Mucosa of stomach (tissue), 1 donor: ENCODE results near the gene STARD8.
A peak's percentile ranks its signal among the peaks of the same experiment; 100 is the strongest.
"Not testable (repeated sequence)": the region's sequence is repeated elsewhere in the genome, so short reads cannot be mapped to it uniquely, and the experiment has no call there.

Experiments
- H3K27me3 ChIP-seq: one replicate; pipeline ENCODE4 v1.7.0; 2013; ENCODE audit warnings: mild to moderate bottlenecking, low read length; ENCODE audit not compliant: control insufficient read depth, insufficient read depth
- H3K36me3 ChIP-seq: one replicate; pipeline ENCODE4 v1.7.0; 2013; ENCODE audit warnings: low read length; ENCODE audit not compliant: control insufficient read depth, insufficient read depth
- H3K4me1 ChIP-seq: one replicate; pipeline ENCODE4 v1.7.0; 2013; ENCODE audit warnings: mild to moderate bottlenecking, low read length; ENCODE audit not compliant: control insufficient read depth, insufficient read depth
- H3K4me3 ChIP-seq: one replicate; pipeline ENCODE4 v1.7.0; 2013; ENCODE audit warnings: low read length
- H3K9ac ChIP-seq: one replicate; pipeline ENCODE4 v1.7.0; 2013; ENCODE audit warnings: mild to moderate bottlenecking, low read length, moderate library complexity
- H3K9me3 ChIP-seq: one replicate; pipeline ENCODE4 v1.7.0; 2013; ENCODE audit warnings: mild to moderate bottlenecking, low read length, moderate library complexity; ENCODE audit not compliant: control insufficient read depth
- donor health status: Pancreatic carcinoma.

STARD8 gene

DNA sequence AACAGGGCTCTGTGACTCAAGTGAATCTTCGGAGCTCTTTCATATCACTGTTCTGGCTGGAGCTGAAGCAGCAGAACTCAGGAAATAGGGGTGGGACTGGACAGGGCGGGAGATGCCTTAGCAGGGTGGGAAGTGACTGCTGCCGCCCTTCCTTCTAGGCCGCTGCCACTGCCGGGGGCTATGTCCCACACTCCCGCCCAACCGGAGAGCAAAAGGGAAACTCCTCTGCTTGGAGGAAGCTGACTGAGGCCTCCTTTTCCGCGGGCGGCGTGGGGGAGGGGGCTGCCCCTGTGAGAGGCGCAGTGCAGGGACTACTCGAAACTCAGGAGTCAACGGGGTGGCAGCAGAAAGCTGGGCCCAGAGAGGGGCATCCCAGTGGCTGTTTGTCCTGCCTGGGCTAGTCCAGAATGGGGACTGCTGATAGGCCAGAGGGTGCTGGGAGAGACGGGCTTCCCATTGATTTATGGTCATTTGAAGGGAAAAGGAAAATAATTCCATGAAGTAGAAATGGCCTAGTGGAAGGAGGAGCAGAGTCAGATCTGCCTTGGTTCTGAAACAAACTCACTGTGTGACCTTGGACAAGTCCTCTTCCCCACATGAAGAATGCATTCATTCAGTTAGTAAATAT lies 36.9 kb downstream of the STARD8 start:
- Histone ChIP-seq H3K9me3 (no peaks in the 10 kb centered on the region), H3K4me3 (no peak overlapping the region), H3K4me1 (no peaks in the 10 kb centered on the region), H3K27me3 (peaks cover 8% of the 10 kb centered on the region), H3K9ac (no peak overlapping the region), H3K36me3 (no peaks in the 10 kb centered on the region)

DNA sequence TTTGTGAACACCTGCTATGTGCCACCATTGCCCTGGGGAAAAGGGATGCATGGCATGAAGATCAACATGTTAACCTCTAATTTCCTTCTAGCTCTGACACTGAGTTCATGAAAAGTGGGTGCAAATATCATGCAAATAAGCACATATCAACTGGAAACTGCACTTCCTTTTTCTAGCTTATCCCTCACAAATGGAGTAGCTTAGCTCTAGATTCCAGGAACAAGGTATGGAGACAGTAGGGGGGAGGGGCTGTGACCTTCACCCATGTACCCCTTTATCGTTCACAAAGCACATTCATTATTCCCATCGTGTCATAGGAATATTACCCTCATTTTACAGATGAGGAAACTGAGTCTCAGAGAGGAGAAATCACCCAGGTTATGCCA lies 37.4 kb downstream of the STARD8 start:
- Histone ChIP-seq H3K4me1 (no peaks in the 10 kb centered on the region), H3K36me3 (no peaks in the 10 kb centered on the region), H3K4me3 (no peak overlapping the region), H3K9ac (no peak overlapping the region), H3K9me3 (no peaks in the 10 kb centered on the region), H3K27me3 (peaks cover 8% of the 10 kb centered on the region)

DNA sequence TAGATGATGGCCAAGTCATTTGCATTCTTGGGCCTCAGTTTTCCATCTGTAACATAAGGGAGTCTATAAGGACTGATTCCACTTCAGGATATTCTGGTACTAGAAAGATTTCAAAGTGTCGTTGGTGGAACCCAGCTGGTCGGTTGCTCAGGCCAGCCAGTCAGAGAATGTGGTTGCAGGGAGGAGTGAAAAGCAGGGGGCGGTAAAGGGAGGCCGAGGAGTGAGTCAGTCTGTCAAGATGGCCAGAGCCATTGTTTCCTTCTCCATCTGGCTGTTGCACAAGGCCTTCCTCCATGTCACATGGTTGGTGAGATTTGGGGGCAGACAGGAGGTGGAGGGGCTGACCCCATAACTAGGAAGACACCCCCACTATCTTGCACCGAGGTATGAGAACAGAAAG lies 38.2 kb downstream of the STARD8 start:
- Histone ChIP-seq H3K9me3 (no peaks in the 10 kb centered on the region), H3K27me3 (peaks cover 8% of the 10 kb centered on the region), H3K4me3 (no peak overlapping the region), H3K9ac (no peak overlapping the region), H3K36me3 (no peaks in the 10 kb centered on the region), H3K4me1 (no peaks in the 10 kb centered on the region)

DNA sequence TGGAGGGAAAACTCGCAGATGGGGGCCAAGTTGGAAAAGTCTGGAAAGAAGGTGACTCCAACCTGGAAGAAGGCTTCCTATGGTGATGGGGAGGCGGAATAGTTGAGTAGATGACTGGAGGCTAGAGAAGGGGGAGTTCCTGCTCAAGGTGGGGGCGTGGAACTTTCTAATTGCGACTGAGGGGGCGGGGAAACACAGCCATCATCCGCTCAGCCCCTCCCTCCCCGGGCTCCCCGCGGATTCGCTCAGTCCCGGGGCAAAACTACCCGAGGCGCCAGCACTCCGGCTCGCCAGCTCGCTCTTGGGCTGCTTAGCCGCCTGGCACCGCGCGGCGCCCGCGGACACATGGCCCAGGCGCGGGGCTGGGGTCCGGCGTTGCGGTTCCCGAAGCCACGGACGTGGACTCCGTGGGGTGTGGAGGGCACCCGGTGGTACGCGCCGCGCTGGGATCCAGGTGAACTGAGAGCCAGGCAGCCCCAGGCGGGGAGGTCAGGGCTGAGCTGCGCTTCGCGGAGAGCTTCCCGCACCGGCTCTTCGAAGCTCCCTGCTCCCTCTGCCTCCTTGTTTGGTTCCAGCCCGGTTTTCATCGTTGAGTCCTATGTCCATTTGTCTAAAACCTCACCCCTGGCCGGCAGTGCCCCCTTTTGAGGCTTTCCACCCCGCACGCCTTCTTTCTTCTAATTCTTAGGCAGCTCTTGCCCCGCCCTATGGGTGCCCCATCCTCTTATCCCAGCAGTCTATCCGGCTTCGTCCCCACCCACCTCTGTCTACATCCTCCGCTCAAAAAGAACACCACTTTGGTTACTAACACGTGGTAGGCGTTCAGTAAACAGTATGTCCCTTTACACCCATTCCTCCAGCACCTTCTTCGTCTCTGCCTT lies 38.9 kb downstream of the STARD8 start:
- Histone ChIP-seq H3K27me3 (peaks cover 8% of the 10 kb centered on the region), H3K4me1 (no peaks in the 10 kb centered on the region), H3K9me3 (no peaks in the 10 kb centered on the region), H3K36me3 (no peaks in the 10 kb centered on the region), H3K4me3 (no peak overlapping the region), H3K9ac (no peak overlapping the region)

DNA sequence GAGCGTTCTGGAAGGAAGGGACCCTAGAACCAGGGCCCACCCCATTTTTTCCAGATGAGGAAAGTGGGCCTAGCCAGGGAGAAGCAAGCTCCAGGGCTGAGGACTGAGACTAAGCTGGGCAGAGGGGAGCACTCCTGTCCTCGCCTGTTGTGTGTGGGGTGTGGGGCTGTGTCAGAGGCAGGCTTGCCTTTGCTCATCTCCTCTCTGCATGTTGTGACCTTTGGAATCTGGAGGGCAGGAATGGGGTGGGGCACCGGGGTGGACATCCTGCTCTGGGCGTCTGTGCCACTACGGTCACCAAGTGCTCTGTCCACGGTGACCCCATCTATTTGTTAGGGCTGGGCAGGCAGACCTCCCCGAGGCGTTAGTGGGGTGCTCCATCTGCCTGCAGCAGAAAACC lies 41.5 kb downstream of the STARD8 start:
- H3K36me3 ChIP-seq, H3K9ac ChIP-seq, H3K4me1 ChIP-seq, H3K9me3 ChIP-seq, H3K27me3 ChIP-seq, H3K4me3 ChIP-seq: not testable (repeated sequence)

DNA sequence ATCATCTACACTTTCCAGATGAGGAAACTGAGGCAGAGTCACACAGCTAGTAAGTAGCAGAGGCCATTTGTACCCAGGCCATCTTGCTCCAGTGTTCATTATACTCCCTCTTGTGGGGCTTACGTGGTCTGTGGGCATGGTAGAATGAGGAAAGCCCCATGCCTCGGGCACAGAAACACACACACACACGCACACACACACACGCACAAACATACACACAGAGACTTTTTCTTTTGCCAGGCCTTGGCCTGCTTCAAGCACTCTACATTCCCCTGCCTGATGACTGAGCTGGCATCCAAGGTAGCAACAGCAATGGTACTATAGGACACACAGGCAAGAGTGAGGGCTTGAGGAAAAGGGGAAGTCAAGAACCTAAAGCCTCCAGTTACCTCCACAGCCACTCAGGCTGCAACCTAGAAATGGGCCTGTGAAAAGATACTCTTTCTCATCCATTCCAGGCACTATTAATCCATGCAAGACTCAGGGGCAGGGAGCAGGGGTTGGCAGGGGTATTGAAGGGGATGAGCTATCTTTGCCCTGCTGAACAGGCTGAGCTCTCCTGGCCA lies 43.6 kb downstream of the STARD8 start:
- Histone ChIP-seq H3K36me3 (no peaks in the 10 kb centered on the region), H3K9me3 (no peaks in the 10 kb centered on the region), H3K4me1 (peaks cover 13% of the 10 kb centered on the region), H3K4me3 (no peak overlapping the region), H3K27me3 (peaks cover 5% of the 10 kb centered on the region), H3K9ac (no peak overlapping the region)

DNA sequence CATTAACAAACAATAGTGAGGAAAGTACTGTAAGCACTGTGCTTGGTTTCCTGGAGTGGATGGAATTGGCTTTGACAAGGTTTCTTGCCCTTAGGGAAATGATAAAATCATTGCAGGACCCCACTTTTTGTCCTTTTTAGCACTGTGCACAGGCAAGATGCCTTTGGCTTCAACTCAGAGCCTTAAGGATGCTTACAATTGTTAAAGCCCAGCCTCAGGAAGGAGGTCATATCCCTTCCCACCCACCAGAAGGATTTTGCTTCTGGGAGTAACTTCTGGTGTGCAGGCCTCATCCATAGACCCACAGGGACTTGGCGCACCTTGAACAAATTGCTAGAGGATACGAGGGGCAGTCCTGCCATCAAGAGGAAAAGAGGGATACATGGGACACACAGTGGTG lies 44.5 kb downstream of the STARD8 start:
- Histone ChIP-seq H3K27me3 (no peaks in the 10 kb centered on the region), H3K9ac (no peak overlapping the region), H3K36me3 (no peaks in the 10 kb centered on the region), H3K4me3 (no peak overlapping the region), H3K9me3 (no peaks in the 10 kb centered on the region), H3K4me1 (peaks cover 13% of the 10 kb centered on the region)

DNA sequence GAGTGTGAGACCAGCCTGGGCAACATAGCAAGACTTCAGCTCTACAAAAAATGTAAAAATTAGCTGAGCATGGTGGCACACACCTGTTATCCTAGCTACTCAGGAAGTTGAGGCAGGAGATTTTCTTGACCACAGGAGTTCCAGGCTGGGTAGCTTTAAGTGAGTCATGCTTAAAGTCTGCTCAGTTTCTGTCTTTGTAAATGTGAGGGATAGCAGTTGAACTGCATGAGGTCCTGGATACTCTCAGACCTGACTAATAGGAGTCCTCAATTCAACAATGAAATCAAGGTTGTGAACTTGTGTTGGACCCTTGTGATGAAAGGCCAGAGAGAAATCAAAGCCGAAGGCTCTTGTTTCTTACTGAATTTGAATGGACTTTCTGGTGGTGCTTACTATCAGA lies 45.2 kb downstream of the STARD8 start:
- H3K9me3 ChIP-seq = no peaks in the 10 kb centered on the region
- no peak overlapping the region for H3K4me3 ChIP-seq
- peaks cover 13% of the 10 kb centered on the region for H3K4me1 ChIP-seq
- no peaks in the 10 kb centered on the region for H3K36me3 ChIP-seq
- H3K27me3 ChIP-seq = no peaks in the 10 kb centered on the region
- no peak overlapping the region for H3K9ac ChIP-seq

DNA sequence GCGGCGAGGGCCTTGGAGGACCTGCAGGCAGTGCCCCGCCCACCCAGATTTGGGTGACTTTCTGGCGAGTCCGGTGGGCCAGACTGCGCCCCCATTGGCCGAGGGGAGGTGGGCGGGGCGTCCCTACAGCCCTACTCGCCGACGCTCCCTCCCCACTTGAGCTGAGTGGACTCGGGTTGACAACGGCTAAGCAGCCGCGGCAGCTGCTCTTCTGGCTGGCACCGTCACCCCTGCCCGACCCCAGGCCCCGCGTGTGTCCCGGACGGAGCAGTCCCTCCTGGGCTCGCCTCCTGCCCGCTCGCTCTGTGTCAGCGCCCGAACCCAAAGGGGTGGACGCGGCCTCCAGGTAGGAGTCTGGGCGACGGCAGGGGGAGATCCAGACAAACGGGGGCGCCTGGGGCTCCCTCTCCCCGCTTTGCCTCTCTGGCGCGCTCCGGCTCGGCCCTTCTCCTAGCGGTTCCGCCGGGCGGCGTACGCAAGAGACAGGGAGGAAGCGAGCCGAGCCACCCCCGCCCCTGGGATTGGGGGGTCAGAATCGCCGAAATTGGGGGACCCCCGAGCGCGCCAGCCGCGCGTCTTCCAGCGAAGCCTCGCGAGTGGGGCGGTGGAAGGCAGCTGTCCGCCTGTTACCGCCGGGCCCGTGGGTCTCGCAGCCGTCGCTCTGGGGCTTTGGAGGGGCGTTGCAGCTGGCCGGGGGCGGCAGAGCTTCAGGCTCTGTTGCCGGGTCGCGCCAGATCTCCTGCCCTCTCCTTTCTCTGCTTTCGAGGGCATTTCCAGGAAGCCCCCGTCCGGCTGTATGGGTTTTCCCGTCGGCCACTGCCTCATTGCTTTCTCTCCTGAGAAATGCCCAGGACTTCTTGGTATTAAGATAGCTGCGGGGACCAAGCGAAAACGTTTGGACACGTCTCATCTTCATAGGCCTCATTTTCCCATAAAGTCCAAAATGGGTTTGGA lies 46.3 kb downstream of the STARD8 start:
- no peaks in the 10 kb centered on the region for H3K27me3 ChIP-seq
- H3K9ac ChIP-seq = peak overlapping the region; percentile 47
- H3K4me1 ChIP-seq = peaks cover 13% of the 10 kb centered on the region

DNA sequence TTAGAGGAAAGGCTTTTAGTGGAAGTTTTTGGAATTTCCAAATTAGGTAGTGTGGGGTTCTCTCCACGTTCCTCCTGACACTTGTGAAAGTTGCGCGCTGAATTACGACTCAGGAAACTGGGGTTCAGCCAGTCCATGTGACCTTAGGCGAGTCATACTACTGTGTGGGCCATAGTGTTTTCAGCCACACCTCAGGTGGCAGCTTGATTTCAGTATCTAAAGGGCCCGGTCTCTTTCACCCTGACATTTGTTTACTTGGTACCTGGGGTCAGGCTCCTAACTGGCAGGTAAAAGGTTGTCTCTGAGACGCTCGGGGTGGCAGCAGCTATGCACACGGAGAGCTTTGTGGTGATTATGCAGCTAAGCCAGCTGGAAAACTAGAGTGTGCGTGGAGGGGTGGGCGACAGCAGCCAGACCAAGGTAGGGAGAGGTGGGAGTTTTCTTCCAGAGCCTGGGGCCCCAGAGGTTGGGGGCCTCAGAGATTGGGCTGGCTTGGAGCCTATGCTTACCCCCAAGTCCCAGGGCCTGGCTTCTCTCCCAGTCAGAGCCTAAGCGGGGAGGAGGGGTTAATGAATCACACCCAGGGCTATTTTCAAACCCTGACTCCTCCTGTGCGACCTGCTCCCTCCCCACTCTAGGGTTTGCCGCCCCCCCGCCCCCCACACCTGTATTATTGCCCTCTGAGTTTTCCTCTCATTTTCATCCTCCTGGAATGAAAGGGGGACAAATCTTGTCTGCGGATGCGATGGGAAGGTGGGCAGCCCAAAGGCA lies 47.2 kb downstream of the STARD8 start:
- H3K4me3 ChIP-seq = no peak overlapping the region
- H3K9me3 ChIP-seq = no peaks in the 10 kb centered on the region
- H3K27me3 ChIP-seq = no peaks in the 10 kb centered on the region
- H3K9ac ChIP-seq = peak overlapping the region; percentile 47
- peaks cover 13% of the 10 kb centered on the region for H3K4me1 ChIP-seq
- no peaks in the 10 kb centered on the region for H3K36me3 ChIP-seq

More for the DNA sequence above, 46.3 kb downstream of the STARD8 start:
- Histone ChIP-seq H3K36me3 (no peaks in the 10 kb centered on the region), H3K4me3 (no peak overlapping the region), H3K9me3 (no peaks in the 10 kb centered on the region)

DNA sequence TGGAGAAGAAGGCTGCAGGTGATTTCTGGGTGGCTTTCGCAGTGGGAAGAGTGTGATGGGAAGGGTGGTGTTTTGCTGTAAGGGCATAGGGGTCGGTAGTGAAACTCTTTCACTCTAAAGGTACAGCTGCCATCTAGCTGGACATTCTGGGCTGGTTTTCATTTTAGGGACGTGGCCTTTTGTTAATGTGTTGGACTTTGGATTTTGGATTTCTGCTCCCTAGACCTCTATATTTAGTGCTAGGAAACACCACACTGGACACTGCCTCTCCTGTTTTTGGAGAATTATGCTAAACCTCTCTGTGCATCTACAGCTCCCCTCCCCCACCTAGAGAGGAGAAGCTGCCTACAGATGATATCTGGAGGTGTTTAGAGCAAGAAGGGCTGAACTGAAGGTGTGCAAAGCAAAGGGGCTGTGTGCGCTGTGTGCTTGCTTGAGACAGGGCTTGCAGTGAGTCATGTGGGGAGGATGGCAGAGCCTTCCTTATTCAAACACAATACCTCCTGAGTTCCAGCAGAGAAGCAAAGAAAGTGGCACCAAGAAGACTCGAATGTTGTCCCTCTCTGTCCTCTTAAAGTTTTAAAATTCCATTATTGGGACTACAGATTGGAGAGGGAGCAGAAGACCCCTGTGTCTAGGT lies 47.9 kb downstream of the STARD8 start:
- Histone ChIP-seq H3K36me3 (no peaks in the 10 kb centered on the region), H3K9me3 (no peaks in the 10 kb centered on the region), H3K4me3 (no peak overlapping the region), H3K4me1 (peaks cover 13% of the 10 kb centered on the region), H3K9ac (no peak overlapping the region), H3K27me3 (no peaks in the 10 kb centered on the region)
